Ishikawa (cell line): ENCODE measurements around the gene TC2N.

Experiments
- EP300 ChIP-seq: IDR thresholded peaks from 2 replicates; pipeline ENCODE4 v1.6.1; 2012; ENCODE audit warnings: borderline replicate concordance
- REST ChIP-seq: IDR thresholded peaks from 2 replicates; pipeline ENCODE4 v1.6.1; 2012; ENCODE audit warnings: low read depth, mild to moderate bottlenecking

- TF ChIP-seq EP300 (no peak), REST (no peak)
Measured at GRCh38 chr14:91748049-91748448, 119.3 kb downstream of the TC2N start.
